Heart right ventricle (tissue), 16 donors: Measurements from ENCODE around the gene KRT33B. TPM values are rescaled to one million over a fixed set of nuclear protein-coding genes. Genes with fewer than 3 reads are reported as not detected.
"Not testable (repeated sequence)": the region's sequence is repeated elsewhere in the genome, so short reads cannot be mapped to it uniquely, and the experiment has no call there.

Source experiments
- ATAC-seq, 8 donors: fragments of 200-7000 bp; cut with Tn5 transposase; one replicate each; pipeline ENCODE4 v1.9.1; 2020; ENCODE audit warnings: mild to moderate bottlenecking in 8 of 8, moderate library complexity in 8 of 8, moderate number of reproducible peaks in 1 of 8
- DNase-seq, 2 donors: peaks; one replicate each; pipeline ENCODE4 v3.0.0-alpha.2; 2020
- H3K27ac ChIP-seq, 10 donors: fragments of 200-600 bp; sonication (generic) in 2 of 10; one replicate each; pipeline versions ENCODE4 v1.5.0 to v1.8.0; 2020 to 2022; ENCODE audit warnings: mild to moderate bottlenecking in 3 of 10
- H3K27me3 ChIP-seq, 7 donors: fragments of 200-600 bp; one replicate each; pipeline ENCODE4 v1.8.0; 2021 to 2022; ENCODE audit warnings: mild to moderate bottlenecking in 2 of 7
- H3K36me3 ChIP-seq, 9 donors: fragments of 200-600 bp; sonication (generic) in 1 of 9; one replicate each; pipeline versions ENCODE4 v1.5.0 to v1.8.0; 2020 to 2022; ENCODE audit warnings: mild to moderate bottlenecking in 2 of 9
- H3K4me1 ChIP-seq, 9 donors: fragments of 200-600 bp; sonication (generic) in 1 of 9; one replicate each; pipeline versions ENCODE4 v1.5.0 to v1.8.0; 2020 to 2022; ENCODE audit warnings: mild to moderate bottlenecking in 4 of 9
- H3K4me3 ChIP-seq, 10 donors: fragments of 200-600 bp; sonication (generic) in 2 of 10; one replicate each; pipeline versions ENCODE4 v1.5.0 to v1.8.0; 2020 to 2022; ENCODE audit warnings: mild to moderate bottlenecking in 7 of 10, moderate library complexity in 2 of 10
- H3K9me3 ChIP-seq, 11 donors: fragments of 200-600 bp in 10 of 11; sonication (generic) in 2 of 11; one replicate each; pipeline versions ENCODE4 v1.5.0 to v1.8.0; 2013 to 2022; ENCODE audit warnings: mild to moderate bottlenecking in 2 of 11, control low read depth in 1 of 11, moderate library complexity in 1 of 11
- CTCF ChIP-seq, 9 donors: fragments of 200-600 bp; sonication (generic) in 2 of 9; IDR thresholded peaks; one replicate each; pipeline versions ENCODE4 v1.5.0 to v1.8.0; 2021 to 2022; ENCODE audit warnings: antibody characterized with exemption in 9 of 9, mild to moderate bottlenecking in 5 of 9, moderate library complexity in 1 of 9
- WGBS, 2 donors: extraction: QIAGEN DNeasy Blood & Tissue Kit; methylation state at CpG; one replicate each; pipeline ENCODE4 v1.1.7; 2013; ENCODE audit warnings: inconsistent platforms in 1 of 2; 5-methylcytosine and 5-hydroxymethylcytosine counted together
- intact Hi-C, 10 donors: fragments of 100-400 bp; cut with DNase I; formaldehyde crosslinking; loops; one replicate each; pipeline versions ENCODE4 v1.11.1 to v1.14.2; 2022
- polyA plus RNA-seq, 2 donors: library from polyadenylated mRNA; stranded (reverse); fragments of 200-250 nt; gene quantifications; one replicate each; pipeline ENCODE4 v1.2.3, GENCODE V29; 2013
- total RNA-seq, 10 donors: library from RNA; stranded (reverse); fragmentation: NEBNext Ultra II Directional in 3 of 10; extraction: Animal tissue kit (Norgen Biotek cat#: 25700) in 3 of 10; gene quantifications; one replicate each; pipeline versions ENCODE4 v1.2.1 to v1.2.4, GENCODE V29; 2021 to 2023
- donor health status: Arrhythmogenic right ventricular cardiomyopathy.
- donor health status: ischemic (EF 13 %, LVEDD 7.1; RV severe dilation, severe dysfunction).
- donor health status: healthy with polysubstance abuse.
- donor health status: DM: no; HTN: yes; CAD: no.
- donor health status: DM: no; HTN: no; CAD: no.
- donor health status: ischemic (EF 25% LVEDD 6.9; RV normal size, moderate dysfunction).
- donor health status: ischemic (EF 25% LVEDD 5.7; RV mildly dilated, moderate dysfunction).
- donor health status: healthy.
- donor health status: DM: yes; HTN: yes; CAD: no.
- donor health status: Ischemic cardiomyopathy.
- donor health status: ischemic (EF 35%, LVEDD 5.7; RV mildly dilated, moderate dysfunction).
- donor health status: nonischemic (EF 11% LVEDD 7.7; RV severe dilation, severe dysfunction).
- donor health status: DM: yes; HTN: yes; CAD: no.
- donor health status: PGD.
- donor health status: ischemic (EF 29% LVEDD 5.4; RV normal size, mild dysfunction).
- donor health status: nonischemic (EF 23%, LVEDD 6.1; RV moderate dilation, normal function).

KRT33B gene
- total and polyA plus RNA-seq, 12 donors: not detected

- H3K4me1 ChIP-seq: peaks cover 0 to 3% (median 0%) of the 10 kb centered on the region in 9 donors
- TF ChIP-seq CTCF (IDR thresholded peaks at IDR 0.05): no peak
- no peak overlapping the region for H3K27ac ChIP-seq
- no peak for ATAC-seq
- 81 to 93% methylated on average over 1 of the region's 1 CpG for WGBS, 2 donors
- H3K9me3 ChIP-seq: peaks cover 0 to 22% (median 14%) of the 10 kb centered on the region in 11 donors
- no peaks in the 10 kb centered on the region for H3K36me3 ChIP-seq
- peaks cover 0 to 18% (median 7%) of the 10 kb centered on the region in 7 donors for H3K27me3 ChIP-seq
- intact Hi-C loops: no loop called here
- H3K4me3 ChIP-seq: no peak overlapping the region
- no peak for DNase-seq
Measured at GRCh38 chr17:41382394-41382793, 12.8 kb upstream of the KRT33B start.

- ATAC-seq, H3K36me3 ChIP-seq, DNase-seq, H3K4me1 ChIP-seq, H3K4me3 ChIP-seq, intact Hi-C loops, H3K27ac ChIP-seq: not testable (repeated sequence)
- 87 to 93% methylated on average over 12 to 13 of the region's 13 CpGs for WGBS, 2 donors
- Histone ChIP-seq H3K27me3 (peaks cover 0 to 18% (median 7%) of the 10 kb centered on the region in 7 donors), H3K9me3 (peaks cover 0 to 18% (median 12%) of the 10 kb centered on the region in 11 donors)
Measured at GRCh38 chr17:41381943-41382342, 12.3 kb upstream of the KRT33B start, which contains the start of gene KRT34. TSS of gene KRT34 (minus strand) at chr17:41382306. CDS start at chr17:41382246, 60 bp downstream.

- H3K36me3 ChIP-seq, H3K27ac ChIP-seq, ATAC-seq, intact Hi-C loops, H3K4me1 ChIP-seq, DNase-seq, H3K4me3 ChIP-seq, H3K9me3 ChIP-seq: not testable (repeated sequence)
- WGBS, 2 donors: 87 to 90% methylated on average over 7 of the region's 7 CpGs
- H3K27me3 ChIP-seq: peaks cover 0 to 18% (median 7%) of the 10 kb centered on the region in 7 donors
Measured at GRCh38 chr17:41380091-41380490, 10.5 kb upstream of the KRT33B start.

GRCh38 chr17:41377546-41377945 is 7.9 kb upstream of the KRT33B start:
- no peak overlapping the region for H3K4me3 ChIP-seq
- no peak for TF ChIP-seq CTCF (IDR thresholded peaks at IDR 0.05)
- H3K36me3 ChIP-seq: no peaks in the 10 kb centered on the region
- peaks cover 0 to 3% (median 0%) of the 10 kb centered on the region in 11 donors for H3K9me3 ChIP-seq
- WGBS, 2 donors: 22 to 24% methylated on average over 2 of the region's 2 CpGs
- intact Hi-C loops: no loop called here
- peaks cover 0 to 5% (median 0%) of the 10 kb centered on the region in 9 donors for H3K4me1 ChIP-seq
- no peak for DNase-seq
- H3K27me3 ChIP-seq: peaks cover 0 to 18% (median 7%) of the 10 kb centered on the region in 7 donors
- H3K27ac ChIP-seq: no peak overlapping the region
- ATAC-seq: no peak

- H3K4me1 ChIP-seq: no peaks in the 10 kb centered on the region
- no peak for ATAC-seq
- DNase-seq: no peak
- WGBS, 2 donors: 89 to 96% methylated on average over 2 of the region's 2 CpGs
- no peak for TF ChIP-seq CTCF (IDR thresholded peaks at IDR 0.05)
- H3K9me3 ChIP-seq: no peaks in the 10 kb centered on the region
- H3K27me3 ChIP-seq: peaks cover 0 to 15% (median 4%) of the 10 kb centered on the region in 7 donors
- intact Hi-C loops: no loop called here
- H3K36me3 ChIP-seq: no peaks in the 10 kb centered on the region
- H3K4me3 ChIP-seq: no peak overlapping the region
- H3K27ac ChIP-seq: no peak overlapping the region
Measured at GRCh38 chr17:41369023-41369422, 590 bp downstream of the KRT33B start.
